ENCODE data around the gene P2RX2. TPM values are rescaled to one million over a fixed set of nuclear protein-coding genes. Genes with fewer than 3 reads are reported as not detected.

The P2RX2 gene
- total RNA-seq, 1 donor from 2014 or later, result not detected

DNA sequence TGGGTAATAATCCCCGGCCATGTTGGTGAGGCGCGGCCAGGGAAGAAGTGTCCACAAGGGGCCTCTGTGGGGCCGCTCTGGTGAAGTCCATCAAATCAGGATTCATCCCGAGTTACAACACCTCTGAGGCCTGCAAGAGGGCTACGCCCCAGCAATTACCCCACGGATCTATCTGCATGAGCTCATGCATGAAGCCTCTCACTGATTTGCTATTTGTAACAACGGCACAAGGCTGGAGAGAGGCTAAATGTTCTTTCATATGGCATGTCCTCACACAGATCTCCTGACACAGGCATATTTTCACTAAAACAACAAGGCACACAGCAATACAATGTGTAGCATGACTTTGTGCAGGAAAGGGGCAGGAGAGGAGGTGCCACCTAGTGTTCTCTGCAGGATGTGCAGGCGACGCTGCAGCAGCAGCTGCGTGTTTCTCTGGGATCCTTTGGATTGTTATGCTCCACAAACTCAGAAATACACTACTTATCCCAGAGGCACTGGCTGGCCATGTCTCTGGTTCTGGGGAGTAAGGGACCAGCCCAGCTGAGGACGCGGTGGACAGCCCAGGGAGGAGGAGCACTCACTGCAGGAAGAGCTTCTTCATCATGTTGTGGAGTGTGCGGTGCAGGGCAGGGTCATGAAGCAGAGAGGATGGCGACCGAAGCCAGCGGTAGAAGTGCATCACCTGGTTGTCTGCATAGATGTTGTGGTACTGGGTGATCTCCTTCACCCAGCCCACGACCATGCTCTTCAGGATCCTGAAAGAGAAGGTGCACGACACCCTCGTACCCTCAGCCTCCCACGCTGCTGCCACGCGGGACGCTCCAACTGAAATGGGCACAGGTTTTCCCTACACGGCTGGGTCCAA, 20.2 kb downstream of the P2RX2 start:
- no peak for DNase-seq

DNA sequence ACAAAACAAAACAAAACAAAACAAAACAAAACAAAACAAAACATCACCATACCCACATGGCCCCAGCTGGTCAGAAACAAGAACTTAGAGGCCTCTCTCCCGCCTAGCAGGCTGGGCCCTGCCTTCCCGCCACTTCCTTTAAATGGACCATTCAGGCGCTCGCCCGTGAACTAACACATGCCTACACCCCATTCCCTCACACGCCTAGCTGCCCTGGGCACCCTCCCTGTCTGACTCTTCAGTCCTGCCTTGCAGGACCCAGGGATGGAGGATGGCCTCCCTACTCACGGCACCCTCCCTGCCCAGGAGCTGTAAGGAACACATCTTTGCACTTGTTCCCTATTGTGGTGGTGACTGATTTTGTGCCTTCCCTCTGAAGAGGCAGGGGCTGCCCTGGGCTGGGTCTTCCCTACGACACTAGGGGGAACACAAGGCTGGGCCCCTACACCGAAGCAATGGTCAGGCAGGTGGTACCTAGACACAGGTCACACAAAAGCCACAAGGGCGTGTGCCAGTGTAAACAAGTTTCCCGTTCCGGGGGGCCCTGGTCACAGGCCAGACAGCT, 21.5 kb downstream of the P2RX2 start:
- DNase-seq, result no peak

DNA sequence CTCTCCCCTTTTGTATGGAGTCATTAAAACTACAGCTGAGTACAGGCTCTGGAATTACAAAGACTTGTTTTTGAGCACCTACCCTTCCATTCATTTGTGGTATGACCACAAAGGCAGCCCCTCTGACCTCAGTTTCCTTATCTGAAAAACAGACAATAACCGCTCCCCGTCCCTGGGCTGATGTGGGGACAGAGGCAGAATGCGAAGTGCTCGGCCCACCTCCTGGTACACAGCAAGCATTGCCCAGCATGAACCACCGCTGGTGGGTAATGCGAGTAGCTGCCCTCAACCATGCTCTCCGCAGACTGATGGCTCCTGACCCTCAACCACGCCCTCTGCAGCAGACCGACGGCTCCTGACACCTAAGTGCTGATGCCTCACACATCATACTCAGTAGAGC, 22.4 kb downstream of the P2RX2 start:
- DNase-seq, result no peak

DNA sequence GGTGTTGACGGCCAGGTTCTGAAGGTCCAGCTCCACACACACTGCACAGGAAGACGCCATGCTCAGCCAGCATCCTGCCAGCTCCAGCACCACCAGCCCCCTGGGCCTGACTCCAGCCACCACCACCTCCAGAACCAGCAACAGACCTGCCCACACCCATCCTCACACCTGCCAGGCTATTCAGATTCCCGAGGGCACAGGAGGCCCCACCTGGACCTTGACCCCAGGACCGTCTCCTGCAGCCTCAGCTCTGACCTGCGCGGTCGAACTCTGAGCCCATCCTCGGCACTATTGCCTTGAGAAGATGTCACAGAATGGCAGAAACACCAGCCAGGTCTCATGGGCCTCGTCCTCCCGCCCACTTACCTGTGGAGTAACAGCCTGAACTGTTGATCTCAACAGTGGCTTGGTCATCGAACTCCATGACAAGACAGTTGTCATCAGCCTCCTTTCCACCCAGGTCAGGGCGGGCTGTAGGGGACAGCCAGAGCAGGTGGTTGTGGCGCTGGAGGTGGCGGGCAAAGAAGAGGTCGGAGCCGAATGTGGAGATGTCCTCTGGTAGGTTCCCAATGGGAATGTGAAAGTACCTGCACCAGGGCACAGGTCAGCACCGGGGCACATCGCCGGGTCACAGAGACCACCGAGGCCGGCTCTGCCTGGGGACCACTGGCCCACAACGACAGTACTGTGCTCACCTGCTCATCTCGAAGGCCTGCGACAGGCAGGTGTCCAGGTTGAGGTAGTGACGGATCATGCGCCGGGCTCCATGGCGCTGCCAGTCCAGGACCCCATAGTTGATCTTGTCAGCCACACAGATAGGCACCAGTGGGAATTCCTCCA, 23.5 kb downstream of the P2RX2 start:
- no peak for DNase-seq

DNA sequence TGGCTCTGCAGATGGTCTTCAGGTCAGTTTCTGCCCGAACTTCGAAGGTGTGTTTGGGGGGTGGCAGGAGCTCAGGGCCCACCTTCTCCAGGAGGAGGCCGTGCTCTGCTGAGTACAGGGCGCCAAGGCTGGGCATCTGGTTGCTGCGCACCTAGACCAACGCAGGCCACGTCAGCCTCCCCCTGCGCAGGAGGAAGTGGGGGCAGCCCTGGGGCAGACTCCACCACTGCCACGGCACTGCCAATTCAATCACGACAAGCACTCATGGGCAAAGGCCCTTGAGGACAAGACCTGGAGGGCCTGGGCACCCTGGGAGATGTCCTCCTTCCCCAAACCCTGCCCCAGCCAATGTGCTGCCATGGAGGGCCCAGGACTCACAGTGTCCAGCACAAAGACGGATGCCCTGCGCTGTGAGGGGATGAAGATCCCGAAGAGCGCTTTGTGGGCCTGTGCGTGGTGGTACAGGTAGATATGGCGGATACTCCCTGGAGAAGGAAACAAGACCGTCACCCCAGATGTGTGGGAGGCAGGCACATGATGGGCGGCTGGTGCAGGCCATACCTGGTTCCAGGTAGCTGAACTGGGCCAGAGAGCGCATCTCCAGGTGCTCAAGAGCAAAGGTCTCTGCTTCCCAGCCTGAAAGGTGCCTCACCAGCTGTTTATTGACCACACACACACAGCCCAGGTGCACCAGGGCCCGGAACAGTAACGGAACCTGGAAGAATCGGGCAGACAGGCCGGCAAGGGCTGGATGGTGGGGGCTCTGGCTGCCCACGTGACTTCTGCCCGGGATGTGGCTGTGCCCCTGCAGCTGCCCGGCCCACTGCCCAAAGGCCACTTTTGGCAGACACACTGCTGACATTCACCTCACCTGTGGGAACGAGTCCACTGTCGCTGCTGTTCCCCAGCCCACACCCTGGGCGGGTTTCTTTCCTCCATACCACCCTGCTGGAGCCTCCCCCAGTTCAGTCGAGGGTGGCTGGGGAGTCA, 24.6 kb downstream of the P2RX2 start:
- no peak for DNase-seq

DNA sequence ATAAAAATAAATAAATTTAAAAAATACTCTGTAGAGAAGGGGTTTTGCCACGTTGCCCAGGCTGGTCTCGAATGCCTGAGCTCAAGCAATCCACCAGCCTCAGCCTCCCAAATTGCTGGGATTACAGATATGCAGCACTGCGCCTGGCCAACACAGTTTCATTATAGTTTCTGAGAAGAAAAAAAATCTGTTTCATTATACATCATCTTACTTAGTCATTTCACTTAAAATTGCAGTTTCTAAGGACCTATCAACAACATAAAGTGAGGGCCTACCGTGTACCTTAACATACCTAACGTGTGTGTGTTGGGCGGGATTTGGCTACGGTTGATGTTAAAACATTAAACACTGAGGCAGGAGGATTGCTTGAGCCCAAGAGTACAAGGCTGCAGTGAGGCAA, 28.3 kb downstream of the P2RX2 start:
- no peak for DNase-seq

DNA sequence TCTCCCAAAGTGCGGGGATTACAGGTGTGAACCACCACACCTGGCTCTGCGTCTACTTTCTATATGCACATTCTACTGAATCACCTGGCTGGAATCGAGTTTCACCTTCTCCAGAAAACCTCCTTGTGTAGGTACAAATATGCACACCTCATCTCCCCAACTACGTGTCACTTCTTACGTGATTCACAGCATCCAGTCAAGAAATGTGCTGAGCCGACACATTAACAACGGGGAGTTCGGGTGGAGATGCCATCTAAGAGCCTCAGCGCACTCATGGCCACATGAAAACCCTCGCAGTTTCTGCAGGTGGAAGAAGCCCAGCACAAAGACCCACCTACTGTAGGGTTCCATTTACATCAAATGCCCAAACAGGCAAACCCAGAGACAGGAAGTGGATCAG, 29.3 kb downstream of the P2RX2 start:
- DNase-seq, result no peak

DNA sequence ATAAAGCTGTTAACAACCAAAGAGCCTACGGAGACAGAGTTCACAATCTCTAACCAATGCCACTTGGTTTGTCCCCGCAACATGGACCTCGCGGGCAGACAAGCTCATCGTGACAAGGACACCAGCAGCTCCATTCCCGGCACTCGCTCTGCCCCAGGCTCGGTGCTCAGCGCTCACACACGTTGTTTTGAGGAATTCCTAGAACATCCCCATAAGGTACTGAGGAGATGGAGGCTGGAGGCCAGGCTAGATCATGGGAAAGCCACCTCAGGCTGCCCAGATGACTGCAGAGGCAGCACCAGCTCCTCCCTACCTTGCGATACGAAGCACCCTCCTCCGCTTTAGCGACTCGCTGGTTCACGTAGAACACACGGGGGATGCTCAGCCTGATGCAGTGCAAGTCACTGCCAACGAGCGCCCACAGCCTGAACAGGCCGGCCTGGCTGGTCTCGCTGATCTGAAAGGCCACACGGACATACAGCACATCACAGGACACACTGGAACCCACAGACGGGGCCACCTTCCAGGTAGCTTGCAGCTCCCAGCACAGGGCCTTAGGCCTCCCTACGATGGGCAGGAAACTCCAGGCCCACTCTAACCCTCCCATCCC, 30.1 kb downstream of the P2RX2 start:
- DNase-seq, result no peak

DNA sequence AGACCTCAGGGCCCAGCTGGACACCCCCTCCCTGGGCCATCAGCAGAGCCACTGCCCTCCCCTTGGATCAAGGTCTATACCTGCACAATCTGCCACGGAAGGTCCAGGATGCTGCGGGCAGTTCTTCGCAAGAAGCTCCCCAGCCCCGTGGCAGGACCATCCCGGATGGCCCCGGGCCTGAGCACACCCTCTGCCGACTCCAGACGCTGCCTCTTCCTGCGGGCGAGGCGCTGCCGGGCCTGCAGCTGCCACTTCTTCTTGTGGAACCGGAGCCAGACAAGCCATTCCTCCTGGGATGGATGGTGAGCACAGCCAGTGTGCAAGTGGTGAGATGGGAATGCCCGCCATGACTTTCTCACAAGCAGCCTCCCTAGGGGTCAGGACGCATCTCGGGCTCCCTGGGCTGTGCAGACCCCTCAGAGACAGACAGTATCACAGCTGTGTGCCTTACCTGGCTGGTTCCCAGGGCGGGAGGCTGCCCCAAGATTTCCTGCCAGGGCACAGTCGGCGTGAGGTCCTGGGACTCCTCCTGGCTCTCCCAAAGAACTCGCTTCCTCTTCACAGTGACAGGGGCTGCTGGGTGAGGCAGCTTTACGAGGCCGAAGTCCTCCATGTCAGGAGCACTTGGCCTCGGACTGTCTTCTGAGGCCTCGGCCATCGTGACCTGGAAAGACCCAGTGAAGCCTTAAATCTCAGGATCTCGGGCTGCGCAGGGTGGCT, 30.8 kb downstream of the P2RX2 start:
- DNase-seq, result no peak

DNA sequence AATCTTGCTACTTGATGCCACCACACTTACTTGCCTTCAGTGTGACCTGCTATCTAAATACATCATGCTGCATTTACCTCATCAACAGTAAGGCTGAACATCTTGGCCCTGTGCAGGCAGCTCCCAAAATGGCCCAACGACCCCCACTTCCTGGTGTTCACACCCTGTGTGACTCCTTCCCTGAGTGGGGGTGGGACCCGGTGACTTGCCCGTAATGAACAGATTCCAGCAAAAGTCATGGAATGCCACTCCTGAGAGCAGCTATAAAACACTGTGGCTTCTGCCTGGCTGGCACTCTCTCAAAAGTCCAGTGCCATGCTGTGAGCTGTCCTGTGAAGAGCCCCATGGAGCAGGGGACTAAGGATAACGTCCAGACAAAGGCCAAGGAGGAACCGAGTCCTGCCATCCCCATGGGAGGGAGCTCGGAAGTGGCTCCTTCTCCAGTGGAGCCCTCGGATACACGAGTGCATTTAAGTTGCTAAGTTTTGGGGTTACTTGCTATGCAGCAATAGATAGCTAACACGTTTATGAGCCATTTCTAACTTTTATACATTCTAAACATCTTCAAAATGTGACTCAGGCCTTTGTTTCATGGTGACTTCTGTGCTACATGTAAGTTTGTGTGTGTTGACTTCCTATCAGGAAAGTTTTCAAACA, 33.0 kb downstream of the P2RX2 start:
- no peak for DNase-seq

DNA sequence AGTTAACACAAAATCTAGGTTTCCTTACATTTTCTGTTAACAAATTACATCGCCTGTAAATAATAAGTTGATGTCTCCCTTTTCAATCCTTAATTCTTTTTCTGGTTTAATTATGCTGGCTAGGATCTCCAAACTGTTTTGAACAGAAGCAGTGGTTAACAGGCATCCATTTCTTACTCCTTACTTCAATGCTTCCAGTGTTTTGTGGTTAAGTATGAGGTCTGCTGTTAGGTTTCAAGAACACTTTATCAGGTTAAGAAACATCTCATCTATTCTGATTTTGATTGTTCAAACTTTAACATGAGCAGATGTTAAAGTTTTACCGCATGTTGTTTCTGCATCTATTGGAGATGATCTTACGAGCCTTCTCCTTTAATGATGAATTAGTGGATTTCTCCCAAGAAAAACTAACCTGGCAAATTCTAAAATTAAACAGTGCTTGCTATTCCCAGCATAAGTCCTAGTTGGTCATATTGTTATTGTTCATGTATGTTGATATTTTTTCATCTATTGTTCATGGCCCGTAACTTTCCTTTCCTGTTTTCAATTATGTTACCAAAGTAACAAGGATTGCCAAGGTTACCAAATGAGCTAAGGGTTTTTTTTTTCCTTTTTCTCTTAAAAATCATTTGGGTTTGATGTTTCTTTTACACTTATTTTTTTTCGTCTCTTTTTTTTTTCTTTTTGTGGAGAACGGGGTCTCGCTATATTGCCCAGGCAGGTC, 35.2 kb downstream of the P2RX2 start:
- no peak for DNase-seq

DNA sequence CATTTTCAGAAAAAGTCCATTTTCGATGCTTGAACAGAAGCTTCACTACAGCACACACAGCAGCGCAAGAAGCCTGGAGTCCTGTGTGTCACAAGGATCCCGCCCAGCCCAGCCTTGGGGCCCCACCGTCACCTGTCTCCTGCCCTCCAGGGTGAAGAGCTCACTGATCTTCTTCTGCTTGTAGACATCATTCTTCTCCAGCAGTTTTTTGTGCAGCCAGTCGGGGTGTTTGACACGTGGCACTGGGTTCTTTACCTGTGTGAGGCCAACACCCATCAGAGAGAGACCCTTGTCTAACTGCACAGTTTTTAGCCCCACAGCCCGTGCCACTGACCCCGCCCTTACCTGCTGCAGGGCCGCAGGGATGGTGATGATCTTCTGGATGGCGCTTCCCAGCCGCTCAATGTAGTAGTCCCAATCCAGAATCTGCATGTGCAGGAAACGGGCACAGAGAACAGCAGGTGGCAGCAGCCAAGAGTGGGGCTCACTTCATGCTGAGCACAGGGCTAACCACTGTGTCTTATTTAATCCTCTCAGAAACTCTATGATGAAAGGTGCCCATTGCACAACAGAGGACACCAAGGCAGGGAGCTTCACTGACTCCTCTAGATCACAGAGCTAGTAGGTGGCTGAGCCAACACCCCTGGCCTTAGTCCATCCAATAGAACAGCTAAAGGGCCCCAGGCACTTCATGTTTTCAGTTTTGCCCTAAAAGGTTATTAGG, 38.6 kb downstream of the P2RX2 start:
- DNase-seq, result no peak

DNA sequence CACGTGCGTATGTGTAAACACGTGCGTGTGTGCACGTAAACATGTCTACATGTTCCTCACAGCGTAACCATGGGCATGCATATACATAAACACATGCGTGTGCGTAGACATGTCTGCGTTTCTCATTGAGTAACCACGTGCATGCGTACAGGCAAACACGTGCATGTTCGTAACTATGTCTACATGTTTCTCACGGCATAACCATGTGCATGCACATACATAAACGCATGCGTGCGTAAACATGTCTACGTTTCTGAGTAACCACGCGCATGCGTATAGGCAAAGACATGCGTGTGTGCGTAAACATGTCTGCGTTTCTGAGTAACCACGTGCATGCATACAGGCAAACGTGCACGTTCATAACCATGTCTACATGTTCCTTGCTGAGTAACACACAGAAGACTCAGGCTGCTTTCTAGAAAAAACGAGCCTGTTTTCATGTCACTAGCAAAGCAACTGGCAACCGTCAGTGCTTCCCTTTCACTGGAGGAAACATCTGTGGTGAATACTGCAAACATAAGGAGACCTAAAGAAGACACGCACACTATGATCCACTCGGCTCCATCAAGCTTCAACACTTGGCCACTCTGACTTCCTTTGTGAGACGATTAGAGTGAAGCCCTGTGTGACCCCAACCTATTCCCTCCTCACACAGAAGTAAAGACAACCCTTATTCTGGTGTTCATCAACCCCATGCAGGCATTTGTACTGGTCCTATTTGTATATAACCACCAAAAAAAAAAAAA, 39.7 kb downstream of the P2RX2 start:
- DNase-seq, result no peak

DNA sequence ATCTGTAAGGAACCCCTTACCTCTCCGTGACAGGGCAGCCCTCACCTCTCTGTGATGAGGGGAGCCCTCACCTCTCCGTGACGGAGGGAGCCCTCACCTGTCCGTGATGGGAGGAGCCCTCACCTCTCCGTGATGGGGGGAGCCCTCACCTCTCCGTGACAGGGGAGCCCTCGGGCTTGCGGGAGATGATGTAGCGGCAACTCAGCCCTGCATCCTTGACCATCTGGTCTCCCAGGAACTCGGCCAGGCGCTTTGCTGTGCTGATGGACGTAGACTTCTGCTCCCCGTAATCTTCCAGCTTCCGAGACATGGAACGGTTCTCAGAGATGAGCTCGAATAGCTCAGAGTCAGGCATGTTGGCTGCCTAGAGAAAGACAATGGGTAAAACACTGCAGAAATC, 40.6 kb downstream of the P2RX2 start:
- no peak for DNase-seq

DNA sequence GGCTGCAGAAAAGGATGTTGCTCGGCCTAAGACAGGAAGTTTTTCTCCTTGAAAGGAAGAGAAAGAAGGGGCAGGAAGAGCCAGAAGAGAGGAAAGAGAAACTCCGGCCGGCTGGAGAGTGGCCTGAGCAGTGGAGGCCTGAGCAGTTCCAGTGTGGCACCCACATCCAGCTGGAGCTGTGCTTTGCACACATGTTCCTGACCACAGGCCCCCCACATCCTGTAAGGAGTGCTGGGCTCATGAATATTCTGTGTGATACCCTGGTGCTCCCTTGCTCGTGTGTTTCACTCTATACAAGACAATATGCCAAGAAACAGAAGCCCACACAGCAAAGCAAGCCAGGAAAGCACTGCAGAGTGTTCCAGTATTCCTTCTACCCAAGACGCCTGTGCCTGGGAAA, 41.5 kb downstream of the P2RX2 start:
- DNase-seq, result no peak

DNA sequence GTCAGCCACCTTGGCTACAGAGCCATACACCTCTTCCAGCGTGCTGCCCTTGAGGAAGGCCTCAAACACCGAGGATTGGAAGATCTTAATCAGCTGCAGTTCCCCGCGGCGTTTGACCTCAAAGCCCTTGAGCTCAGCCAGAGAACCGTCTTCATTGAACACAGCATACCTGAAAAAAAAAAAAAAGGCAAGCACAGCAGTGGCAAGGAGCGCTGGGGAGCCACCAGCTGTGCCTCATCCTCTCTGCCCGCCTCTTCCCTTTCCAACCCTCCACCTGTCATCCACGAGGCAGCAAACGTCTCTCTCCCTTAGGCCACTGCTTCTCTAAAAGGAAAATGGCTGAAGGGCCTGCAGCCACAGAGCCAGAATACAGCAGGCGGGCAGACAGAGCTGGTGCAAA, 42.4 kb downstream of the P2RX2 start:
- no peak for DNase-seq

DNA sequence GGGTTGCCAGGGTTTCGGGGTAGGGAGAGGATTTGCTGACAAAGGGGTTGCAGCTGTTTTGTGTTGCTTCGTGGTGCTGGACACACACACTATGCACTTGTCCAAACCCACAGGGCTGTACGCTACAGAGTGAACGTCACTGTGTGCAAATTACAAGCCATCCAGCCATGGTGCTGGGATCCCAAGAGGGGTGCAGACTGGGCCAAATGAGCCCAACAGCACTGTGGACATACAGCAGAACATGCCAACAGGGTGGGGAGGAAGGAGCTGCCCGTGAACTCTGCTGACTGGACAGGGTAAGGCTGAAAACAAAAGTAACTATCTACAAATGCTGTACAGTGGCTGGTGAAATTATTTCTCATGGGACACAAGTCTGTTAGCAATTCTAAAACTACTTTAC, 43.4 kb downstream of the P2RX2 start:
- no peak for DNase-seq
